ENCODE measurements around the gene C19orf25. TPM values are rescaled to one million over a fixed set of nuclear protein-coding genes. Genes with fewer than 3 reads are reported as not detected.

Gene C19orf25
- total and polyA plus RNA-seq, 2 of the 13 experiments (the other 11 are each of a cell fraction or from before 2014, with no cell fraction given), result 14.2 to 32.4 TPM

DNA sequence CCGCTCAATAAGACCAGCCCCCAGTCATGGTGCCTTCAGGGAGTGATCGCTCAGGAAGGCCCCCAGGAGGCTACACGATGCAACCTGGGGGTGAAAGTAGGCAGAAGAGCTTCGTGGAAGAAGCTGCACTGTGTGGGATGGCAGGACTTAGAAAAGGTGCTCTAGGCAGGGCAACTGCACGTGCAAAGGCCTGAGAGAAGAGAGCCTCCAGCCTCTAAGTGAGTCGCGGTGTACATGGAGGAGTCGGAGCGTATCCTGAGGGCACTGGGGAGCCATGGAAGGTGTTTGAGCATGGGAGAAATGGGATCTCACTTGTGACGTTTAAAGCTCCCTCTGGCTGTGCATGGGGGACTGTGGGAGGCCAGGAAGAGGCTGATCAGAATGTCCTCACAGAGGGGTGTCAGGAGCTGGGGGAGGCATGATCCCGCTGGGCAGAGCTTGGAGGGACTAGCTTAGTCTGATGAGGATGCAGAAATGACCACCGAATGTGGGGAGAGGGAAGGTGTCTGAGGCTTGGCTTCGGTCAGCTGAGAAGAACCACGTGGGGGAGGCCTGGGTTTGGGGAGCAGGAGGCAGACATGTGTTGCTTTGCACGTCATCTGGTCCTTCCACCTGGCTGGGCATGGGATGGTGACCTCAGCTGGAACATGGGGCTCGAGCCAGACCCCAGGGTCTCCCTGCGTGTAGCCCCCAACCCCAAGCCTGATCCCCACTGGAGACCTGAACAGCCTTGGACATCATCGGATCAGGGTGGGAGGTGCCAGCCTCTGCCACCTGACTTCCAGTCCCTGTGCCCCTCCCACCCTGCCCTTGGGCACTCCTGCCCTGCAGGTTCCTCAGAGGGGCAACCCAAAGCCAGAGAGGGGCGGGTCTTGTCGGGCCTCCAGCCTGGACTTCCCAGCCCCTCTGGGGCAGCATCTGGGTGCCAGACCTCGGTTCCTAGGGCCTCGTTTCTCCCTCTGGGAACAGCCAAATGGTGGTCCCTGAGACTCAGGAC, 28.0 kb downstream of the C19orf25 start:
- in situ Hi-C loops (cut with HindIII; ENCODE audit: extremely low pct_ligation_motif_present, low pct_unique_long_range_greater_than_20kb), result no loop called here
- Histone ChIP-seq H3K27ac (ENCODE audit: extremely low read length, insufficient read depth, low read length) (no peak overlapping the region), H3K4me2 (ENCODE audit: low read depth, low read length) (no peak overlapping the region), H3K4me1 (ENCODE audit: insufficient read depth, low read length) (peaks cover 40% of the 10 kb centered on the region), H3K9ac (ENCODE audit: insufficient read depth, low read depth, low read length) (no peak overlapping the region), H2AFZ (ENCODE audit: low read length) (no peak overlapping the region), H3K36me3 (replicated peaks in 1 of 2; ENCODE audit: control insufficient read depth in 1 of 2, insufficient read depth in 2 of 2, low read length in 2 of 2) (no peaks in the 10 kb centered on the region), H4K20me1 (ENCODE audit: insufficient read depth, low read length) (peaks cover 13% of the 10 kb centered on the region; the same call in 1 of the 2 replicates), H3K27me3 (ENCODE audit: control insufficient read depth in 1 of 2, insufficient read depth in 2 of 2, low read length in 2 of 2) (peaks cover 16 to 75% of the 10 kb centered on the region in 2 experiments), H3K79me2 (ENCODE audit: insufficient read depth, low read length) (no peaks in the 10 kb centered on the region), H3K9me3 (ENCODE audit: low read length) (no peaks in the 10 kb centered on the region), H3K4me3 (replicated peaks in 1 of 3; ENCODE audit: insufficient read depth in 1 of 3, low read depth in 2 of 3, low read length in 3 of 3) (no peak overlapping the region)
- DNase-seq (ENCODE audit: low spot score) (no peak), FAIRE-seq (no peak), ATAC-seq (no peak)
- CTCF ChIA-PET (ENCODE audit: low intra/inter-chr PET ratio, low total read pairs), result no interaction called here
- intact Hi-C loops (cut with micrococcal nuclease; ENCODE audit: unreplicated experiment), result no loop called here
- TF ChIP-seq ATF1 (CRISPR knock-in tag; IDR thresholded peaks at IDR 0.05), result no peak
- no peak for TF ChIP-seq ZFP62 (CRISPR knock-in tag; IDR thresholded peaks at IDR 0.05)
- peak; percentile 45; the same call in 1 of the 2 replicates for TF ChIP-seq ZMYM3 (CRISPR knock-in tag; IDR thresholded peaks at IDR 0.05)
- TF ChIP-seq, protein P1, sequence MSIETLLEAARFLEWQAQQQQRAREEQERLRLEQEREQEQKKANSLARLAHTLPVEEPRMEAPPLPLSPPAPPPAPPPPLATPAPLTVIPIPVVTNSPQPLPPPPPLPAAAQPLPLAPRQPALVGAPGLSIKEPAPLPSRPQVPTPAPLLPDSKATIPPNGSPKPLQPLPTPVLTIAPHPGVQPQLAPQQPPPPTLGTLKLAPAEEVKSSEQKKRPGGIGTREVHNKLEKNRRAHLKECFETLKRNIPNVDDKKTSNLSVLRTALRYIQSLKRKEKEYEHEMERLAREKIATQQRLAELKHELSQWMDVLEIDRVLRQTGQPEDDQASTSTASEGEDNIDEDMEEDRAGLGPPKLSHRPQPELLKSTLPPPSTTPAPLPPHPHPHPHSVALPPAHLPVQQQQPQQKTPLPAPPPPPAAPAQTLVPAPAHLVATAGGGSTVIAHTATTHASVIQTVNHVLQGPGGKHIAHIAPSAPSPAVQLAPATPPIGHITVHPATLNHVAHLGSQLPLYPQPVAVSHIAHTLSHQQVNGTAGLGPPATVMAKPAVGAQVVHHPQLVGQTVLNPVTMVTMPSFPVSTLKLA (IDR thresholded peaks at IDR 0.05), result peak; percentile 76
- TF ChIP-seq FIP1L1 (IDR thresholded peaks at IDR 0.05; ENCODE audit: borderline replicate concordance, insufficient read depth, low read depth, low read length), result no peak
- 0 out of 2 replicates have a peak, but pooled peaks have one; percentile 12 for TF ChIP-seq EZH2 (conservative IDR thresholded peaks at IDR 0.05; ENCODE audit: low read depth, low read length)
- no TSS peak for BruUV-seq (replicated peaks)
- WGBS (ENCODE audit: low lambda C conversion rate), result 46% methylated on average over 16 of the region's 22 CpGs
- POLR2A ChIA-PET, result no interaction called here
